ENCODE results near the gene PIGM.

DNA sequence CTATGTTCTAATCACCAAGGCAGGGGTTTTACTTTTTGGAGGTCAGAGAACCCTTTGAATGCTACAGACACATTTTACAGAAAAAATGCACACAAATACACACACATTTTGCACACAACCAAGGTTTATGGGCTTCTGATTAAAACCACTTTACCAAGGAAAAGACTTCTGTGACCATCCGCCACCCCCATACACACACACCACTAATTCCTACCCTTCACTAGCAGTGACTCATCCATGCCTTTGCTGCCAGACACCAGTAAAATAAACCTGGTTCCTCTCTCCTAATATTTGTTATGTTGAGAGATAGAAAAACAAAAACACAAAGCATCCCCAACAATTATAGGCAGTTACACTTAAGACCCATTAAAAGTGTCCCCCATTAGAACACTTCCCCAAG lies 12.9 kb downstream of the PIGM start:
- TF ChIP-seq, protein P1, sequence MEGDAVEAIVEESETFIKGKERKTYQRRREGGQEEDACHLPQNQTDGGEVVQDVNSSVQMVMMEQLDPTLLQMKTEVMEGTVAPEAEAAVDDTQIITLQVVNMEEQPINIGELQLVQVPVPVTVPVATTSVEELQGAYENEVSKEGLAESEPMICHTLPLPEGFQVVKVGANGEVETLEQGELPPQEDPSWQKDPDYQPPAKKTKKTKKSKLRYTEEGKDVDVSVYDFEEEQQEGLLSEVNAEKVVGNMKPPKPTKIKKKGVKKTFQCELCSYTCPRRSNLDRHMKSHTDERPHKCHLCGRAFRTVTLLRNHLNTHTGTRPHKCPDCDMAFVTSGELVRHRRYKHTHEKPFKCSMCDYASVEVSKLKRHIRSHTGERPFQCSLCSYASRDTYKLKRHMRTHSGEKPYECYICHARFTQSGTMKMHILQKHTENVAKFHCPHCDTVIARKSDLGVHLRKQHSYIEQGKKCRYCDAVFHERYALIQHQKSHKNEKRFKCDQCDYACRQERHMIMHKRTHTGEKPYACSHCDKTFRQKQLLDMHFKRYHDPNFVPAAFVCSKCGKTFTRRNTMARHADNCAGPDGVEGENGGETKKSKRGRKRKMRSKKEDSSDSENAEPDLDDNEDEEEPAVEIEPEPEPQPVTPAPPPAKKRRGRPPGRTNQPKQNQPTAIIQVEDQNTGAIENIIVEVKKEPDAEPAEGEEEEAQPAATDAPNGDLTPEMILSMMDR (IDR thresholded peaks at IDR 0.05; ENCODE audit: insufficient read depth, low read length, poor library complexity, severe bottlenecking), result no peak
- no peak for TF ChIP-seq EZH2phosphoT487 (conservative IDR thresholded peaks at IDR 0.05; ENCODE audit: low read length)
